Fibroblast of mammary gland (primary cell): ENCODE data around the gene ZFC3H1.
"Not testable (repeated sequence)": the region's sequence is repeated elsewhere in the genome, so short reads cannot be mapped to it uniquely, and the experiment has no call there.

ENCODE experiments used
- DNase-seq: peaks from one replicate; pipeline ENCODE4 v3.0.0-alpha.2; 2010; ENCODE audit warnings: low read depth
- H3K4me3 ChIP-seq: 2 replicates; pipeline ENCODE4 v1.5.1; 2011; ENCODE audit warnings: low read depth, mild to moderate bottlenecking, low read length, moderate library complexity; ENCODE audit not compliant: control insufficient read depth
- CTCF ChIP-seq: conservative IDR thresholded peaks from 2 replicates; pipeline ENCODE4 v1.5.1; 2011; ENCODE audit warnings: low read depth, low read length, inconsistent platforms; ENCODE audit not compliant: control insufficient read depth, insufficient read depth

Gene ZFC3H1

GRCh38 chr12:71695782-71696181, 32.1 kb upstream of the ZFC3H1 start:
- H3K4me3 ChIP-seq: no peak overlapping the region
- no peak for DNase-seq

DNA sequence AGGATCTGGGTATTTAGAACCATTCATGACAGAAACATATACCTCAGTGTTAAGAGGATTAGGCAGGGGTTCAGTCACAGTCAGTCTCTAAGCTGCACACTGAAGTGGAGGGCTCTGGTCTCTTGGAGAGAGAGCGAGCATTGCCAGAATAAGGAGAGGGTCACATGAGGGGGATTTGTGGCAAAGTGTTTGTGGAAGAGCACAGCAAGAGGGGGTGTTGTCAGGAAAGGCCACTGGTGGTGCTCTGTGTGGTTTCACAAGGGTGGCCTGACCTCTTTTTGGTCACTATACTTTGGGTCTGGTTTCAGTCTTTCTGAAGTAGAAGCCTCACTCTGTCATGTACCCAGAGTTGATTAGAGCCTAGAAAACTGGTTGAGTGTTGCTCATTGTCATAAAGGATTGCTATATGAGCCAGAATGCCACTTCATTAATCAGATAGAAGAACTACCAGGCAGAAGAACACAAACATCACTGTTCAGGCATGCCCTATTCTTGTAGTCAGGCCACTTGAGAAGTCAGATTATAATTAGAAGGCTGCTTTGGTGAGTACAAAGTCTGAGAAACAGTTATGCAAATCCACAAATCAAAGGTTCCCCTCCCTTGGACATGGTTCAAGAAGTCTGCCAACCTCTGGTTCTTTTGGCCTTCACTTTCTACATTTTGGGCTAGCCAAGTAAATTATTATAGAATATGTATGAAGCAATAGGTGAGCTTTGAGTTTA, 30.6 kb upstream of the ZFC3H1 start:
- no peak overlapping the region for H3K4me3 ChIP-seq
- TF ChIP-seq CTCF: no peak
- DNase-seq: no peak

More at GRCh38 chr12:71695782-71696181, 32.1 kb upstream of the ZFC3H1 start:
- no peak for TF ChIP-seq CTCF

- not testable (repeated sequence) for H3K4me3 ChIP-seq, DNase-seq
Measured at GRCh38 chr12:71693651-71694050, 30.0 kb upstream of the ZFC3H1 start.

DNA sequence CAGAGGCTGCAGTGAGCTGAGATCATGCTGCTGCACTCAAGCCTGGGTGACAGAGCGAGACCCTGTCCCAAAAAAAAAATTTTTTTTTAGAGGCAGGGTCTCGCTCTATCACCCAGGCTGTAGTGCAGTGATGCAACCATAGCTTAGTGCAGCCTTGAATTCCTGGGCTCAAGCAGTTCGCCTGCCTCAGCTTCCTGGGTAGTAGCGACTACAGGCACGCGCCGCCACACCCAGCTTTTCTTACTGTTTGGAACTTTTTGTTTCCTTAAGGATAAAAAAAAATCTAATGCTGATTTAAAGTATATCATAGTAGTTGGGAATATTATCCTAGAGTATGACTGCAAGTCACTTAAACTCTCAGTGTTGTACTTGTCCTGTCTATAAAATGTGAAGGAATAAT, 29.5 kb upstream of the ZFC3H1 start:
- H3K4me3 ChIP-seq: no peak overlapping the region
- TF ChIP-seq CTCF: no peak
- DNase-seq: no peak

- TF ChIP-seq CTCF: no peak
- no peak for DNase-seq
- H3K4me3 ChIP-seq: no peak overlapping the region
Measured at GRCh38 chr12:71691504-71692129, 28.0 kb upstream of the ZFC3H1 start.

GRCh38 chr12:71688961-71689570, 25.4 kb upstream of the ZFC3H1 start:
- TF ChIP-seq CTCF: no peak
- no peak for DNase-seq
- no peak overlapping the region for H3K4me3 ChIP-seq

GRCh38 chr12:71687172-71687571, 23.5 kb upstream of the ZFC3H1 start:
- H3K4me3 ChIP-seq: peak overlapping the region; percentile 67
- not testable (repeated sequence) for DNase-seq
